ENCODE results near the gene OLA1.

OLA1 gene

GRCh38 chr2:174222154-174222553 lies 26.2 kb downstream of the OLA1 start:
- Histone ChIP-seq H3K4me3 (ENCODE audit: low read depth, low read length) (no peak overlapping the region), H3K9me3 (ENCODE audit: control insufficient read depth, low read length) (no peaks in the 10 kb centered on the region), H3K27ac (no peak overlapping the region), H3K36me3 (ENCODE audit: control insufficient read depth, insufficient read depth, low read length) (no peaks in the 10 kb centered on the region), H3K4me1 (no peaks in the 10 kb centered on the region), H2AFZ (no peak overlapping the region), H3K4me2 (ENCODE audit: low read length) (no peak overlapping the region), H3K79me2 (peaks cover 5% of the 10 kb centered on the region), H3K9ac (no peak overlapping the region), H3K27me3 (ENCODE audit: control insufficient read depth, insufficient read depth, low read length) (no peaks in the 10 kb centered on the region)
- no peak for TF ChIP-seq CTCF (IDR thresholded peaks at IDR 0.05)

- H3K4me2 ChIP-seq (ENCODE audit: low read length): no peak overlapping the region
- H3K9ac ChIP-seq: no peak overlapping the region
- H3K27me3 ChIP-seq (ENCODE audit: control insufficient read depth, insufficient read depth, low read length): no peaks in the 10 kb centered on the region
- H2AFZ ChIP-seq: no peak overlapping the region
- no peak overlapping the region for H3K4me3 ChIP-seq (ENCODE audit: low read depth, low read length)
- H3K4me1 ChIP-seq: no peaks in the 10 kb centered on the region
- H3K9me3 ChIP-seq (ENCODE audit: control insufficient read depth, low read length): no peaks in the 10 kb centered on the region
- no peak overlapping the region for H3K27ac ChIP-seq
- no peak for TF ChIP-seq CTCF (IDR thresholded peaks at IDR 0.05)
- H3K36me3 ChIP-seq (ENCODE audit: control insufficient read depth, insufficient read depth, low read length): no peaks in the 10 kb centered on the region
- peaks cover 2% of the 10 kb centered on the region for H3K79me2 ChIP-seq
These were observed 29.0 kb downstream of the OLA1 start for GRCh38 chr2:174219321-174219720.

GRCh38 chr2:174218773-174219172 lies 29.6 kb downstream of the OLA1 start:
- no peak for TF ChIP-seq CTCF (IDR thresholded peaks at IDR 0.05)
- H3K27me3 ChIP-seq (ENCODE audit: control insufficient read depth, insufficient read depth, low read length): no peaks in the 10 kb centered on the region
- H3K4me1 ChIP-seq: no peaks in the 10 kb centered on the region
- H3K79me2 ChIP-seq: no peaks in the 10 kb centered on the region
- no peak overlapping the region for H2AFZ ChIP-seq
- H3K4me3 ChIP-seq (ENCODE audit: low read depth, low read length): no peak overlapping the region
- no peak overlapping the region for H3K27ac ChIP-seq
- no peak overlapping the region for H3K4me2 ChIP-seq (ENCODE audit: low read length)
- no peaks in the 10 kb centered on the region for H3K36me3 ChIP-seq (ENCODE audit: control insufficient read depth, insufficient read depth, low read length)
- H3K9me3 ChIP-seq (ENCODE audit: control insufficient read depth, low read length): no peaks in the 10 kb centered on the region
- H3K9ac ChIP-seq: no peak overlapping the region

- Histone ChIP-seq H3K27me3 (ENCODE audit: control insufficient read depth, insufficient read depth, low read length) (no peaks in the 10 kb centered on the region), H3K79me2 (no peaks in the 10 kb centered on the region), H3K4me1 (no peaks in the 10 kb centered on the region), H3K4me3 (ENCODE audit: low read depth, low read length) (no peak overlapping the region), H3K4me2 (ENCODE audit: low read length) (no peak overlapping the region), H3K9ac (no peak overlapping the region), H2AFZ (no peak overlapping the region), H3K36me3 (ENCODE audit: control insufficient read depth, insufficient read depth, low read length) (no peaks in the 10 kb centered on the region), H3K9me3 (ENCODE audit: control insufficient read depth, low read length) (no peaks in the 10 kb centered on the region), H3K27ac (no peak overlapping the region)
- TF ChIP-seq CTCF (IDR thresholded peaks at IDR 0.05): no peak
These were observed 30.5 kb downstream of the OLA1 start for GRCh38 chr2:174217869-174218268.

GRCh38 chr2:174211954-174212353 lies 36.4 kb downstream of the OLA1 start:
- Histone ChIP-seq H2AFZ (no peak overlapping the region), H3K27ac (no peak overlapping the region), H3K4me3 (ENCODE audit: low read depth, low read length) (no peak overlapping the region), H3K9ac (no peak overlapping the region), H3K36me3 (ENCODE audit: control insufficient read depth, insufficient read depth, low read length) (no peaks in the 10 kb centered on the region), H3K27me3 (ENCODE audit: control insufficient read depth, insufficient read depth, low read length) (no peaks in the 10 kb centered on the region), H3K4me2 (ENCODE audit: low read length) (no peak overlapping the region), H3K9me3 (ENCODE audit: control insufficient read depth, low read length) (no peaks in the 10 kb centered on the region), H3K79me2 (no peaks in the 10 kb centered on the region), H3K4me1 (no peaks in the 10 kb centered on the region)
- TF ChIP-seq CTCF (IDR thresholded peaks at IDR 0.05): no peak

All from parathyroid adenoma (tissue), 2 donors.